Measurements from ENCODE around the gene MICAL2.

- TF ChIP-seq POLR2A (IDR thresholded peaks at IDR 0.05): no peak
- TF ChIP-seq CTCF (IDR thresholded peaks at IDR 0.05): no peak
Measured at GRCh38 chr11:12126344-12127019, 16.1 kb downstream of the MICAL2 start.
